ENCODE measurements around the gene RAB11FIP4.

RAB11FIP4 gene

GRCh38 chr17:31522987-31523495 lies 131.6 kb downstream of the RAB11FIP4 start:
- no peak for TF ChIP-seq CTCF (conservative IDR thresholded peaks at IDR 0.05; ENCODE audit: control insufficient read depth, insufficient read depth, low read depth, low read length)
- DNase-seq (ENCODE audit: low read depth): no peak
- no peak overlapping the region for H3K4me3 ChIP-seq (ENCODE audit: control insufficient read depth, low read depth, low read length)

GRCh38 chr17:31523862-31524730 lies 132.6 kb downstream of the RAB11FIP4 start:
- DNase-seq (ENCODE audit: low read depth): no peak
- no peak overlapping the region for H3K4me3 ChIP-seq (ENCODE audit: control insufficient read depth, low read depth, low read length)
- no peak for TF ChIP-seq CTCF (conservative IDR thresholded peaks at IDR 0.05; ENCODE audit: control insufficient read depth, insufficient read depth, low read depth, low read length)

- no peak overlapping the region for H3K4me3 ChIP-seq (ENCODE audit: control insufficient read depth, low read depth, low read length)
- TF ChIP-seq CTCF (conservative IDR thresholded peaks at IDR 0.05; ENCODE audit: control insufficient read depth, insufficient read depth, low read depth, low read length): peak; percentile 88
- DNase-seq (ENCODE audit: low read depth): peak; percentile 89
Measured at GRCh38 chr17:31524926-31525800, 133.7 kb downstream of the RAB11FIP4 start.

- no peak for DNase-seq (ENCODE audit: low read depth)
- no peak overlapping the region for H3K4me3 ChIP-seq (ENCODE audit: control insufficient read depth, low read depth, low read length)
- peak; percentile 35 for TF ChIP-seq CTCF (conservative IDR thresholded peaks at IDR 0.05; ENCODE audit: control insufficient read depth, insufficient read depth, low read depth, low read length)
Measured at GRCh38 chr17:31525801-31526549, 134.5 kb downstream of the RAB11FIP4 start.

GRCh38 chr17:31527606-31528005 lies 136.1 kb downstream of the RAB11FIP4 start:
- TF ChIP-seq CTCF (conservative IDR thresholded peaks at IDR 0.05; ENCODE audit: control insufficient read depth, insufficient read depth, low read depth, low read length): no peak
- H3K4me3 ChIP-seq (ENCODE audit: control insufficient read depth, low read depth, low read length): no peak overlapping the region
- DNase-seq (ENCODE audit: low read depth): no peak

- no peak for TF ChIP-seq CTCF (conservative IDR thresholded peaks at IDR 0.05; ENCODE audit: control insufficient read depth, insufficient read depth, low read depth, low read length)
- no peak overlapping the region for H3K4me3 ChIP-seq (ENCODE audit: control insufficient read depth, low read depth, low read length)
- DNase-seq (ENCODE audit: low read depth): no peak
Measured at GRCh38 chr17:31528291-31528874, 136.9 kb downstream of the RAB11FIP4 start.

Measured in fibroblast of mammary gland (primary cell).